Activated CD4-positive, alpha-beta T cell treated with anti-CD3 and anti-CD28 coated beads, Interleukin-2, Interleukin-6, amounts not matched to agents 100 ng/mL and 50 ng/mL, durations not matched to agents 16 hours and 8 hours (primary cell): ENCODE data around the gene FUBP1.
"Not testable (repeated sequence)": the region's sequence is repeated elsewhere in the genome, so short reads cannot be mapped to it uniquely, and the experiment has no call there.

Experiments
- DNase-seq: peaks from one replicate; pipeline ENCODE4 v3.0.0-alpha.2; 2020

FUBP1 gene

GRCh38 chr1:77942400-77943140 is 36.3 kb downstream of the FUBP1 start:
- no peak for DNase-seq

GRCh38 chr1:77940921-77941570 is 37.8 kb downstream of the FUBP1 start:
- no peak for DNase-seq

GRCh38 chr1:77938651-77939050 is 40.2 kb downstream of the FUBP1 start:
- no peak for DNase-seq

GRCh38 chr1:77929806-77930205 is 49.1 kb downstream of the FUBP1 start:
- DNase-seq, result no peak

- DNase-seq, result no peak
Measured at GRCh38 chr1:77927414-77927813, 51.5 kb downstream of the FUBP1 start.

GRCh38 chr1:77926561-77927357 is 52.1 kb downstream of the FUBP1 start:
- DNase-seq, result peak; percentile 46

- no peak for DNase-seq
Measured at GRCh38 chr1:77925956-77926355, 52.9 kb downstream of the FUBP1 start.

- DNase-seq, result no peak
Measured at GRCh38 chr1:77925518-77925917, 53.4 kb downstream of the FUBP1 start.

GRCh38 chr1:77918918-77919317 is 60.0 kb downstream of the FUBP1 start:
- DNase-seq, result not testable (repeated sequence)

- no peak for DNase-seq
Measured at GRCh38 chr1:77910116-77910515, 68.8 kb downstream of the FUBP1 start.

GRCh38 chr1:77906624-77907023 is 72.2 kb downstream of the FUBP1 start:
- no peak for DNase-seq

GRCh38 chr1:77906019-77906545 is 72.8 kb downstream of the FUBP1 start:
- DNase-seq, result no peak

- no peak for DNase-seq
Measured at GRCh38 chr1:77905603-77906002, 73.3 kb downstream of the FUBP1 start.

GRCh38 chr1:77900687-77901293 is 78.1 kb downstream of the FUBP1 start:
- peak; percentile 27 for DNase-seq

- no peak for DNase-seq
Measured at GRCh38 chr1:77899647-77900320, 79.1 kb downstream of the FUBP1 start.
